GM12865 (cell line): ENCODE measurements around the gene C14orf93.
A peak's percentile ranks its signal among the peaks of the same experiment; 100 is the strongest.

Source experiments
- DNase-seq: peaks from one replicate; pipeline ENCODE4 v3.0.0; 2010; ENCODE audit warnings: low read depth
- H3K4me3 ChIP-seq: 2 replicates; pipeline ENCODE4 v1.5.1; 2011; ENCODE audit warnings: mild to moderate bottlenecking, low read depth, low read length, control low read depth
- CTCF ChIP-seq: IDR thresholded peaks from 2 replicates; pipeline ENCODE4 v1.5.1; 2011; ENCODE audit warnings: low read length, control low read depth, low read depth, inconsistent platforms; ENCODE audit not compliant: insufficient read depth; ENCODE audit errors: missing control alignments

The C14orf93 gene

GRCh38 chr14:22977434-22977683 lies 32.6 kb downstream of the C14orf93 start:
- H3K4me3 ChIP-seq, result no peak overlapping the region
- no peak for DNase-seq
- TF ChIP-seq CTCF, result no peak

DNA sequence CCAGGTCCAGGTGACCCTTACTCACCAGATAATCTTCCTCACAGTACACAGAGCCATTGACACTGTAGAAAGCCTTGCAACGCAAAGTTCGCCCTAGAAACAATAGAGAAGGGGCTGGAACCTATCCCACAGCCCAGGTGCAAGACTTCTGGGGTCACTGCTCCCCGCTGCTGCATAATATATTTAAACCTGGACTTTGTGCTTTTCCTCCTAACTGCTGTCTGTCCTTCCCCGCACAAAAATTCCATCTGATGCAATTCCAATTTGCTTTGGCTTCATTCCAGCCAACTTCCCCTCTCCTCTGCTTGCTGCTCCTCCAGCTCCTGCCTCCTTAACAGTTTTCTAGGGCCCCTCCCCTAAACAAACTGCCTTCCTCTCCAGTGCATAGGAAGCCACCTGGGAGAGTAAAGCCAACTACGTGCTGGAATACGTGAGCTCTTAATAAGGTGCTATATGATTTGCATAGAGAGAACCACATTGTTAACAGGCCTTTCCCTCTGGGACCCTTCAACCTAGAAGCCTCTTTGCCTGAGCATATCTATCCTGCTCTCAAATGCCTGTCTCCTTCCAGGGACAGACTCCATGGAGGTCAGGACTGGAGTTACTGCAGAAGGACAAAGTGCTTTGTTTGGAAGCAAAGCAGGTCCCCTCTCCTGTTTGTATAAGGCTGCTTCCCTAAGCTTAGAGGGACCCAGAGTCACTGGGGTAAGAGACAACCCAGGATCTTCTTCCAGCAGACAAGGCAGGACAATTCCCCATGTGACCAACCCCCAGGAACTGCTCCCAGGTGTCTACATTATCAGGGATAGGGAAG lies 33.1 kb downstream of the C14orf93 start:
- no peak overlapping the region for H3K4me3 ChIP-seq
- no peak for DNase-seq
- TF ChIP-seq CTCF, result no peak

DNA sequence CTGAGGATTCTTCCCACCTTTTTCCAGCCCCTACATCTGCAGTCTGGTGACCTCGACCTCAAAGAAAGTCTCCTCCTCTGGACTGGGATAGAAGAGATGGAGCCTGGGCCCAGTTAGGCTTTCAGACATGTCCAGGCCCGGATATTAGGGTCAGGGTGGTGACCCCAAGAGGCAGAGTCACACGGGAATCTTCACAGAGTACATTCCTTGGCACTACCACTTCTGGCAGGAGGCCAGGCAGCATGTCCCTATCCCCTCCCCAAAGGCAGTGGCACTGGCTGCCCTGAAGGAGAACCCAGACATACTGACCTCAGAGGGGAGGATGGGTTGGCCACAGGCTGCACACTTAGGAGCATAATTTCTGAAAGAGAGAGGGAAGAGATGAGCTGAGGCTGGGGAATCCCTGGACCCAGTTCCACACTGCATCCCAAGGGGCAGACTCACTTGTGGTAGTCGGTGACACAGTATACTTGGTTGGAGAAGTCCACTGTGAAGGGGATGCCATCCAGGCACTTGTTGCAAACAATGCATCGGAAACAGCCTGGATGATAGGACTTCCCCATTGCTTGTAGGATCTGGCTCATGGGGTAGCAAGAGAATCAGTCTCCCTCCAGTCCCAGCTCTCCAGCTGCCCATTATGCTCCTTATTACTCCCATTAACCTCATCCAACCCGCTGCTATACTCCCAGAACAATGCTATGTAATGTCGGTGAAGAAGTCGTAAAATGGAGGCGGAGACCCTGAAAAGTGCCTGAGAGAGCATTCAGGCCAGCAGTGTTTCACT lies 35.2 kb downstream of the C14orf93 start:
- DNase-seq, result no peak
- no peak overlapping the region for H3K4me3 ChIP-seq
- TF ChIP-seq CTCF, result no peak

DNA sequence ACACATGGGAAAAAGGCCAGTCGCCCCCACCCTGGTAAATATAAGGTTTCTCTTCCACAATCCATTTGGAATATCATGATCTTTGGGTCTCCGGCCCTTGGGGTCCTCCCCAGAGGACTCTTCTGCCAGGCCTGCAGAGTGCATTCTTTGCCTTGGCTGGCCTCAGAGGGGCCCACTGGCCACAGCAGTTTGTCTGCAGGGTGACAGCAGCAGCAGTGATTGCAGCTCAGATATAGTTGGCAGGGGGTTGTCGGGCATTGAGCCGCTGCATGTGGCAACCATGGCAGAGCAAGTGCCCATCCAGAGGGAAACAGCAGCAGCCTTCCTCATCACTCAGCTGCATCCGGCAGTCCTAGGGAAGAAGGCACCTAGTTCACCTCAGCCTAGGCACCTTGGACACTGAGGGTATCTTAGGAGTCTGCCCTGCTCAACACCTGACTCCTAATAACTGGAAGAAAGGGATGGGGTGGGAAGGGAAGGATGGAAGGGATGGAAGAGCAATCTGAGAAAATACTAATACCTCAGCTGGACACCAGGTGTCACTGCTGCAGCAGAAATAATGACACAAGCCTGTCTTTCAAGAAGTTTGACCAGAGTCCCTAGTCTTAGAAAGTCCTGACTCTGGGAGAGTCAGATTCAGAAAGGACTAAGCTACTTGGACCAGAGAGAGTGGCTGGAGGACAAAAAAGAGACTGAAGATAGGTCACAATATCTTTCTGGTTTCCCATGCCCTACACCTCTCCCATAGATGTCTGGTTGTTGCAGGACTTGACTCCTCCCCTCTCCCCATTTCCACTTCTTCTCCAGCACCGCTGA lies 36.5 kb downstream of the C14orf93 start:
- no peak overlapping the region for H3K4me3 ChIP-seq
- peak; percentile 68 for DNase-seq
- peak; percentile 77 for TF ChIP-seq CTCF

DNA sequence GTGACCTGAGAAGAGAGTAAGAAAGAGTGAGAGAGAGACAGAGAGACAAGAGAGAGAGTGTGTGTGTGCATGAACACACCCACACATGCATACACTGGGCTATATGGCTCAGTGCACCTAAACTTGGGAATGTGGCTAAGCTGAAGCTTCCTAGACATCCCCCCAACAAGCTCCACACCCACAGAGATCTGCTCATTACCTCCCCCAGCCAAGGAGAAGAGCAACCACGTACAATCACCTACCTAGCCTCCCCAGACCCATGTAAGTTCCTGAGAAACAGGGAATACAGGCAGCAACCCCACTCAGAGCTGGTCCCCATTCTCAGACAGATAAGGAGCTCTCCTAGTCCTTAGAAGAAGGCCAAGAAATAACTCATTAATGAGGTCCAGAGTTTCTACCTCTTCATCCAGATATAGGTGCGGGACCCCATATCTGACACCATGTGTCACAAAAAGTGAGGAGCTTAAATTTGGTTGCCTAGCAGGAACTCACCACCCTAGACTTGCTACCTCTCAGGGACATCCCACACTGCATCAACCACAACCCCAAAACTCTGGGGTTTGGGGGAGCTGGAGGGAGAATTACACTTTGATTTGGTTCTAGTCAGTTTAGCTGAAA lies 37.5 kb downstream of the C14orf93 start:
- H3K4me3 ChIP-seq, result no peak overlapping the region
- TF ChIP-seq CTCF, result no peak
- no peak for DNase-seq

DNA sequence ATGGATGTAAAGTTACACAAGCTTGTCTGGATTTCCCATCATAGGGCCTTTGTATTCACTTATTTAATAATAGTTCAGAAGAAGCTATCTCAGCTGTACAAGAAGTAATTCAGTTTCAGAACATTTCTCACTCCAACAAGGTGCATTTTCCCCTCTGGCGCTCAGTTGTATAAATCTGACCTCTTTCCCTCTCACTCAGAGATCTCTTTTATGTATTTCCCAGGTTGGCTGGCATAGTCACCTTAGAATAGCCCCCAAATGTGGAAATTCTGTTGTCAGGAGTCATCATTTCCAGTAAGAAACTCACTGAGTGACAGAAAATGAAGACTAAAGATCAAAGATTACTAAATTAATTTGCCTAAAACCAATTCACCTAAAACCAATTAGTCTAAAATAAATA lies 38.8 kb downstream of the C14orf93 start:
- TF ChIP-seq CTCF, result no peak
- no peak overlapping the region for H3K4me3 ChIP-seq
- no peak for DNase-seq
